Measurements from ENCODE around the gene CFAP410. TPM values are rescaled to one million over a fixed set of nuclear protein-coding genes. Genes with fewer than 3 reads are reported as not detected.

CFAP410 gene
- total RNA-seq, 3 donors from 2014 or later, result 22.2 to 31.1 (median 27.8) TPM

- peaks cover 0 to 11% of the 10 kb centered on the region in 2 donors for H3K4me1 ChIP-seq
- TF ChIP-seq POLR2A (IDR thresholded peaks at IDR 0.05), result no peak
- TF ChIP-seq CTCF (IDR thresholded peaks at IDR 0.05), result peak; percentile 83 to 89 (median 87)
- peak in 2 of 3 donors; percentile 24 to 48 for TF ChIP-seq POLR2AphosphoS5 (IDR thresholded peaks at IDR 0.05)
- H3K27ac ChIP-seq, result no peak overlapping the region
- peak overlapping the region in 1 of 3 donors; percentile 19 for H3K4me3 ChIP-seq
- no peaks in the 10 kb centered on the region for H3K9me3 ChIP-seq
- H3K27me3 ChIP-seq, result no peaks in the 10 kb centered on the region
- DNase-seq (ENCODE audit: low spot score in 2 of 2), result peak; percentile 83 to 88
- H3K36me3 ChIP-seq, result no peaks in the 10 kb centered on the region
- intact Hi-C loops (cut with DNase I; ENCODE audit: low total_unique reads), result no loop called here
Measured at GRCh38 chr21:44297525-44298290, 41.5 kb downstream of the CFAP410 start.

- no peak overlapping the region for H3K4me3 ChIP-seq
- intact Hi-C loops (cut with DNase I; ENCODE audit: low total_unique reads), result no loop called here
- H3K27me3 ChIP-seq, result no peaks in the 10 kb centered on the region
- H3K9me3 ChIP-seq, result no peaks in the 10 kb centered on the region
- no peak for DNase-seq (ENCODE audit: low spot score in 2 of 2)
- TF ChIP-seq POLR2A (IDR thresholded peaks at IDR 0.05) (no peak), CTCF (IDR thresholded peaks at IDR 0.05) (no peak), POLR2AphosphoS5 (IDR thresholded peaks at IDR 0.05) (no peak)
- H3K4me1 ChIP-seq, result peaks cover 0 to 4% of the 10 kb centered on the region in 2 donors
- H3K27ac ChIP-seq, result no peak overlapping the region
- no peaks in the 10 kb centered on the region for H3K36me3 ChIP-seq
Measured at GRCh38 chr21:44296916-44297315, 42.3 kb downstream of the CFAP410 start.

GRCh38 chr21:44296103-44296519 is 43.1 kb downstream of the CFAP410 start:
- no peak overlapping the region for H3K27ac ChIP-seq
- no peaks in the 10 kb centered on the region for H3K36me3 ChIP-seq
- peaks cover 0 to 4% of the 10 kb centered on the region in 2 donors for H3K4me1 ChIP-seq
- intact Hi-C loops (cut with DNase I; ENCODE audit: low total_unique reads), result no loop called here
- TF ChIP-seq CTCF (IDR thresholded peaks at IDR 0.05) (no peak), POLR2AphosphoS5 (IDR thresholded peaks at IDR 0.05) (no peak), POLR2A (IDR thresholded peaks at IDR 0.05) (no peak)
- no peaks in the 10 kb centered on the region for H3K9me3 ChIP-seq
- no peak for DNase-seq (ENCODE audit: low spot score in 2 of 2)
- no peaks in the 10 kb centered on the region for H3K27me3 ChIP-seq
- H3K4me3 ChIP-seq, result no peak overlapping the region

GRCh38 chr21:44295646-44296045 is 43.5 kb downstream of the CFAP410 start:
- no peaks in the 10 kb centered on the region for H3K36me3 ChIP-seq
- intact Hi-C loops (cut with DNase I; ENCODE audit: low total_unique reads), result no loop called here
- H3K9me3 ChIP-seq, result no peaks in the 10 kb centered on the region
- no peak overlapping the region for H3K27ac ChIP-seq
- no peaks in the 10 kb centered on the region for H3K27me3 ChIP-seq
- no peak for DNase-seq (ENCODE audit: low spot score in 2 of 2)
- peaks cover 0 to 4% of the 10 kb centered on the region in 2 donors for H3K4me1 ChIP-seq
- TF ChIP-seq CTCF (IDR thresholded peaks at IDR 0.05) (no peak), POLR2AphosphoS5 (IDR thresholded peaks at IDR 0.05) (no peak), POLR2A (IDR thresholded peaks at IDR 0.05) (no peak)
- H3K4me3 ChIP-seq, result no peak overlapping the region

GRCh38 chr21:44295163-44295573 is 44.0 kb downstream of the CFAP410 start:
- H3K4me1 ChIP-seq, result peaks cover 0 to 4% of the 10 kb centered on the region in 2 donors
- H3K4me3 ChIP-seq, result no peak overlapping the region
- DNase-seq (ENCODE audit: low spot score in 2 of 2), result no peak
- TF ChIP-seq POLR2A (IDR thresholded peaks at IDR 0.05) (no peak), POLR2AphosphoS5 (IDR thresholded peaks at IDR 0.05) (no peak)
- H3K27me3 ChIP-seq, result no peaks in the 10 kb centered on the region
- intact Hi-C loops (cut with DNase I; ENCODE audit: low total_unique reads), result no loop called here
- no peaks in the 10 kb centered on the region for H3K9me3 ChIP-seq
- H3K36me3 ChIP-seq, result no peaks in the 10 kb centered on the region
- H3K27ac ChIP-seq, result peak overlapping the region in 1 of 2 donors; percentile 3

Measured in breast epithelium (tissue), 4 donors.